MM.1S (cell line): ENCODE results near the gene DEDD2.

Source experiments
- DNase-seq: peaks from one replicate; pipeline ENCODE4 v3.0.0-alpha.2; 2015
- H2AFZ ChIP-seq: fragments of 300-600 bp; sonication (generic); 2 replicates; pipeline ENCODE4 v1.6.0; 2016; ENCODE audit warnings: antibody characterized with exemption, low read length
- H3F3A ChIP-seq: fragments of 300-600 bp; sonication (generic); 2 replicates; pipeline ENCODE4 v1.6.1; 2016; ENCODE audit warnings: mild to moderate bottlenecking, antibody characterized with exemption, low read length, moderate library complexity, mixed read lengths; ENCODE audit not compliant: insufficient read depth
- H3K27ac ChIP-seq: fragments of 300-600 bp; sonication (generic); 2 replicates; pipeline ENCODE4 v1.5.1; 2016; ENCODE audit warnings: mild to moderate bottlenecking, low read length
- H3K27me3 ChIP-seq: fragments of 300-600 bp; sonication (generic); replicated peaks from 2 replicates; pipeline ENCODE4 v1.6.0; 2016; ENCODE audit warnings: low read length; ENCODE audit not compliant: insufficient read depth
- H3K36me3 ChIP-seq: fragments of 300-600 bp; sonication (generic); replicated peaks from 2 replicates; pipeline ENCODE4 v1.6.1; 2016; ENCODE audit warnings: mild to moderate bottlenecking, low read length, mixed read lengths; ENCODE audit not compliant: insufficient read depth
- H3K4me1 ChIP-seq: fragments of 300-600 bp; sonication (generic); 2 replicates; pipeline ENCODE4 v1.6.1; 2016; ENCODE audit warnings: low read length, mixed read lengths
- H3K4me2 ChIP-seq: fragments of 300-600 bp; sonication (generic); 2 replicates; pipeline ENCODE4 v1.6.0; 2016; ENCODE audit warnings: low read depth, low read length
- H3K4me3 ChIP-seq: fragments of 300-600 bp; sonication (generic); 2 replicates; pipeline ENCODE4 v1.5.1; 2016; ENCODE audit warnings: low read length, mixed read lengths
- H3K79me2 ChIP-seq: fragments of 300-600 bp; sonication (generic); 2 replicates; pipeline ENCODE4 v1.6.1; 2016; ENCODE audit warnings: mixed run types, low read length, mixed read lengths
- H3K9ac ChIP-seq: fragments of 300-600 bp; sonication (generic); 2 replicates; pipeline ENCODE4 v1.6.1; 2016; ENCODE audit warnings: low read length, mixed read lengths
- H3K9me2 ChIP-seq: fragments of 300-600 bp; sonication (generic); replicated peaks from 2 replicates; pipeline ENCODE4 v1.6.1; 2016; ENCODE audit warnings: mild to moderate bottlenecking, low read length, mixed read lengths; ENCODE audit not compliant: insufficient read depth
- H3K9me3 ChIP-seq: fragments of 300-600 bp; sonication (generic); replicated peaks from 2 replicates; pipeline ENCODE4 v1.6.1; 2016; ENCODE audit warnings: mild to moderate bottlenecking, low read length, mixed read lengths; ENCODE audit not compliant: insufficient read depth
- H4K20me1 ChIP-seq: fragments of 300-600 bp; sonication (generic); 2 replicates; pipeline ENCODE4 v1.6.1; 2016; ENCODE audit warnings: mild to moderate bottlenecking, low read length, moderate library complexity, mixed read lengths; ENCODE audit not compliant: insufficient read depth
- EZH2 ChIP-seq: fragments of 300-600 bp; sonication (generic); optimal IDR thresholded peaks from 2 replicates; pipeline ENCODE3; 2017; ENCODE audit warnings: low read depth, mild to moderate bottlenecking, antibody characterized with exemption, low read length, mixed read lengths
- EZH2phosphoT487 ChIP-seq: fragments of 300-600 bp; sonication (generic); IDR thresholded peaks from 2 replicates; pipeline ENCODE4 v1.6.1; 2018; ENCODE audit warnings: antibody characterized with exemption, low read length
- TF ChIP-seq, protein P1 (sequence below): fragments of 300-600 bp; sonication (generic); IDR thresholded peaks from 2 replicates; pipeline ENCODE4 v1.5.1; 2016; ENCODE audit warnings: antibody characterized with exemption, low read length, mixed read lengths

Gene DEDD2

DNA sequence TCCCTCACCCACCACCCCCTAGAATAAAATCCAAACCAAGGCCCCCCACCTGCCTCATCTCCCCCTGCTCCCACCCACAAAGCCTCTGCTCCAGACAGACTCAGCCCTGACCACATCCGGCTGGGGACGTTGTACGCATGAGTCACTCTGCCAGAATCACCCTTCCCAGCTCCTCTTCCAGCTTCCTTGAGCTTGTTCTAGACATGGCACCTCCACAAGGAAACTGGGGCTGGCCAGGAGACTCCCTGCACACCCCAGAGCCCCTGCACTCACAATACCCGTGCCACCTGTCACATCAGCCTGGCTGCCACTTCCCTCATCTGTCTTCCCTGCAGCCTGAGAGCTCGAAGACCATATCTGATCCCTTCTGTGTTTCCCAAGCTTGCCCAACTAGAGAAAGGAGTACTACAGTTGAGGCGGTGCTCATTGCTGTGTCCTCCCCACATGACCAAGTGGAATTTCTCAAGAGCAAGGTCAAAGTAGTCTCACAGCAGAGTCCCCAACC is 9.7 kb downstream of the DEDD2 start:
- no peak overlapping the region for H3K9ac ChIP-seq
- peaks cover 5% of the 10 kb centered on the region; the same call in 1 of the 2 replicates for H4K20me1 ChIP-seq
- H3K9me3 ChIP-seq: no peaks in the 10 kb centered on the region
- DNase-seq: no peak
- H2AFZ ChIP-seq: no peak overlapping the region
- H3K4me1 ChIP-seq: peaks cover 13% of the 10 kb centered on the region
- no peak overlapping the region for H3K27ac ChIP-seq
- TF ChIP-seq EZH2: no peak
- TF ChIP-seq, protein P1, sequence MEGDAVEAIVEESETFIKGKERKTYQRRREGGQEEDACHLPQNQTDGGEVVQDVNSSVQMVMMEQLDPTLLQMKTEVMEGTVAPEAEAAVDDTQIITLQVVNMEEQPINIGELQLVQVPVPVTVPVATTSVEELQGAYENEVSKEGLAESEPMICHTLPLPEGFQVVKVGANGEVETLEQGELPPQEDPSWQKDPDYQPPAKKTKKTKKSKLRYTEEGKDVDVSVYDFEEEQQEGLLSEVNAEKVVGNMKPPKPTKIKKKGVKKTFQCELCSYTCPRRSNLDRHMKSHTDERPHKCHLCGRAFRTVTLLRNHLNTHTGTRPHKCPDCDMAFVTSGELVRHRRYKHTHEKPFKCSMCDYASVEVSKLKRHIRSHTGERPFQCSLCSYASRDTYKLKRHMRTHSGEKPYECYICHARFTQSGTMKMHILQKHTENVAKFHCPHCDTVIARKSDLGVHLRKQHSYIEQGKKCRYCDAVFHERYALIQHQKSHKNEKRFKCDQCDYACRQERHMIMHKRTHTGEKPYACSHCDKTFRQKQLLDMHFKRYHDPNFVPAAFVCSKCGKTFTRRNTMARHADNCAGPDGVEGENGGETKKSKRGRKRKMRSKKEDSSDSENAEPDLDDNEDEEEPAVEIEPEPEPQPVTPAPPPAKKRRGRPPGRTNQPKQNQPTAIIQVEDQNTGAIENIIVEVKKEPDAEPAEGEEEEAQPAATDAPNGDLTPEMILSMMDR: no peak
- no peak for TF ChIP-seq EZH2phosphoT487
- no peak overlapping the region for H3K4me2 ChIP-seq
- peaks cover 98% of the 10 kb centered on the region for H3K79me2 ChIP-seq
- H3K27me3 ChIP-seq: no peaks in the 10 kb centered on the region
- H3K9me2 ChIP-seq: no peaks in the 10 kb centered on the region
- H3F3A ChIP-seq: no peaks in the 10 kb centered on the region
- H3K36me3 ChIP-seq: peaks cover 14% of the 10 kb centered on the region; the same call in 1 of the 2 replicates
- no peak overlapping the region for H3K4me3 ChIP-seq

DNA sequence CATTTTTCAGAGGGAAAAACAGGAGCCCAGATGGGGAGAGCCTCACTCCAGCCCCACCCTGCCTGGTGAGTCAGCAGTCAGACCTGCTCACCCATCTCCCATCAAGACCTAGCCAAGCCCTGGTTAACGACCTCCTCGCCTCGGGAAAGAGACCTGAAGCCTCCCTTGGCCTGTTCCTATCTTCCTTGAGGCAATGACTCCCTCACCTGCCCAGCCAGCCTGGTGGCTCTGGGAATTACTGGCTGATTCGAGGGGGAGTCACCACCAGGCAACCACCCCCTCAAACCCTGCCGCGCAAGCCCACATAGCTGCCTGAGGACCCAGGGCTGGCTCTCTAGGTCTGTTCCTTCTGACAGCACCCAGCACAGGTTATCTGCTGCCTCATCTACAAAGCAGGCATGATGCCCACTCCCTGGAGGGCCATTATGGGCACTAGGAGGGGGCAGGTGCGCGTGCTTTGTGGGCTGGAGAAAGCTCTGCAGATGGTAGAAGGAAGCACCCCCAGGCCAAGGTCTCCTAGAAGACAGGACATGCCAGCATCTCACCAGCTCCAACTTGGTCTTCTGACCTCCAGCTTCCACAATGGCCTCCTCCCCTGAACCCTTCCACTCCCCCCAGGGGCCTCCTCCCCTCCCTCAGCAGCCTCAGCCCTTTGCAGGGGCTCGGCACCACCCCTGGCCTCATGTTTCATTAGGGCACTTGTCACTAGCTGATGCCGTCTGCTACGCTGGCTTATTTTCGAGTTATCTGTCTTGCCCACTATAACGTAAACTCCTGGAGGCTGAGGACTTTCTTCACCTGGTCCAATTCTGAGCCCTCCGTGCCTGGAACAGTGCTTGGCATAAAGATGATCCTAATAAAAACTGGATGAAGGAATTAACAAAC is 10.4 kb downstream of the DEDD2 start:
- Histone ChIP-seq H3K9ac (no peak overlapping the region), H3K4me3 (no peak overlapping the region), H4K20me1 (0 out of 2 replicates have a peak, but pooled peaks cover 2% of the 10 kb centered on the region), H3F3A (peaks cover 6% of the 10 kb centered on the region; the same call in 1 of the 2 replicates), H3K36me3 (peaks cover 14% of the 10 kb centered on the region; the same call in 1 of the 2 replicates), H3K4me2 (no peak overlapping the region), H3K27ac (no peak overlapping the region), H2AFZ (no peak overlapping the region), H3K79me2 (peaks cover 98% of the 10 kb centered on the region), H3K9me2 (no peaks in the 10 kb centered on the region), H3K27me3 (no peaks in the 10 kb centered on the region), H3K4me1 (peaks cover 20% of the 10 kb centered on the region), H3K9me3 (no peaks in the 10 kb centered on the region)
- no peak for TF ChIP-seq EZH2
- no peak for TF ChIP-seq EZH2phosphoT487
- TF ChIP-seq, protein P1: no peak
- no peak for DNase-seq

DNA sequence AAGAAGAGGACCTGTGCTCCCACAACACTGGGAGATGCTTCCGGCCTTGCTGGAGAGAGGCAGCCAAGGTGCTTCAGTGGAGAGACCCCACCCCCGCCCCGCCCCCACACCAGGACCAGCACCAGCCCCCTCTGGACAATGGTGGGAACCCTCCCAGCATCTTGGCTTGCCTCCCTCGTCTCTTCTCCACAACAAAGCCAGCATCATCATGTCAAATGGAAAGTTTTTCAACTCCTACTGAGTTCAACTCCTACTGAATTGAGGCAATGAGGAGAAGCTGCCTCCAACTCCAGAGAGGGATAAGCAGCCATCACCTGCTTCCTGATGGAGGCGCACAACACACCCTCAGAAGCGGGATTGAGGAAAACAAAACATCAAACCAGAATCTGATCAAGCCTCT is 12.8 kb downstream of the DEDD2 start:
- no peak overlapping the region for H3K9ac ChIP-seq
- no peak overlapping the region for H3K4me3 ChIP-seq
- 0 out of 2 replicates have a peak, but pooled peaks cover 2% of the 10 kb centered on the region for H4K20me1 ChIP-seq
- no peak overlapping the region for H2AFZ ChIP-seq
- H3K27me3 ChIP-seq: no peaks in the 10 kb centered on the region
- DNase-seq: no peak
- H3K9me2 ChIP-seq: no peaks in the 10 kb centered on the region
- H3K79me2 ChIP-seq: peaks cover 98% of the 10 kb centered on the region
- TF ChIP-seq, protein P1: no peak
- no peak overlapping the region for H3K4me2 ChIP-seq
- peaks cover 30% of the 10 kb centered on the region for H3F3A ChIP-seq
- peaks cover 45% of the 10 kb centered on the region for H3K4me1 ChIP-seq
- no peaks in the 10 kb centered on the region for H3K9me3 ChIP-seq
- H3K27ac ChIP-seq: no peak overlapping the region
- H3K36me3 ChIP-seq: peaks cover 14% of the 10 kb centered on the region; the same call in 1 of the 2 replicates
